GM19328 (cell line): ENCODE measurements around the gene BOLA3.
"Not testable (repeated sequence)": the region's sequence is repeated elsewhere in the genome, so short reads cannot be mapped to it uniquely, and the experiment has no call there.

ENCODE experiments used
- ATAC-seq: cut with Tn5 transposase; IDR thresholded peaks from one replicate; pipeline ENCODE4 v1.9.1; 2021; ENCODE audit warnings: mild to moderate bottlenecking, moderate library complexity; ENCODE audit not compliant: unreplicated experiment

The BOLA3 gene

GRCh38 chr2:74149570-74150319, 2.0 kb upstream of the BOLA3 start:
- no peak for ATAC-seq

- ATAC-seq = no peak
Observed at GRCh38 chr2:74149247-74149525, 1.5 kb upstream of the BOLA3 start.

GRCh38 chr2:74148457-74149246, 940 bp upstream of the BOLA3 start:
- no peak for ATAC-seq

- peak; percentile 15 for ATAC-seq
Observed at GRCh38 chr2:74146929-74147726, 584 bp downstream of the BOLA3 start.

DNA sequence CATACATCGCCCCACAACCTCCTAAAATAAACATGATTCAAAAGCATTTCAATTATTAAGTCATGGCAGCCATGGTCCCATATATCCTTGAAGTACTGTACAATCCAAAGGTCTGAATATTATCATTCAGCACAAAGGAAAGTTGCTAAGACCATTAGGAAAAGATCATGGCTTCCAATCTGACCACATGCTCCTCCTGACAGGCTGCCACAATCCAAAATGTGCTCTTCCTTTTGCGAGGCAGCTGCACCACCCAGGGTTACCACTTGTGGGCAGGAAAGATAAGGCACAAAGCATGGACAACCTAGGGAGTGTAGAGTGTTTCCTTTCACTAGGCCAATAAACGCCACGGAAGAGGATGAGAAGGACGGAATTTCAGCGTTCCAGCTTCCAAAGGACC, 5.4 kb downstream of the BOLA3 start:
- ATAC-seq = no peak

DNA sequence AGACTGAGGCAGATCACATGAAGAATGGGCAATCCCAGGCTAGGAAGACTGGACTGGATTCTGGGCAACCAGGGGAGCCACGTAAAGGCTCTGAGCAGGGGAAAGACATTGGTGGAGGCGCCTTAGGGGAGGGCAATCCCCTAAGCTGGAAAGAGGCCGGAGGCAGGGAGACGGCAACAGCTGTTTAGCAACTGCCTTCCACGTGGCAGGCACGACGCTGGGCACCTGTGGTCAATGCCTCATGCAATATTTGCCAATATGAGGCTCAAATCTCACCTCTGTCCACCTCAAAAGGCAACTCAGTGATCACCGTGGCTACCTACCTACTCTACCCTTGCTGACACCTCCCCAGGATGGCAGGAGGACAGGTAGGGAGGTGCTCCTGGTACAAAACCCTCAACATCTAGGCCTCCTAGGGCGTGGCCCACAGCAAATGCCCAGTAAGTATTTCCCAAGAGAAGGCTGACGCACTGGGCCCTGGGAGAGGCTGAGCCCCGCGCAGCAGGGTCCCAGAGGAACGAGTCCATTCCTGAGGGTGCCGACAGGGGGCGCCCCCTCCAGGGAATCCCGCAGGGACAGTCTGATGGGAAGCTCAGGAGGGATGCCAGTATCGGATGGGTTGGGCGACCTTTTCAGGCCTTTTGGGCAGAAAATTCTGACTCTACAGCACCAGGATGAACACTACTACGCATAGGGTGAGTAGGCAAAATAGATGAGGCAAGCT, 8.9 kb downstream of the BOLA3 start:
- ATAC-seq = no peak

DNA sequence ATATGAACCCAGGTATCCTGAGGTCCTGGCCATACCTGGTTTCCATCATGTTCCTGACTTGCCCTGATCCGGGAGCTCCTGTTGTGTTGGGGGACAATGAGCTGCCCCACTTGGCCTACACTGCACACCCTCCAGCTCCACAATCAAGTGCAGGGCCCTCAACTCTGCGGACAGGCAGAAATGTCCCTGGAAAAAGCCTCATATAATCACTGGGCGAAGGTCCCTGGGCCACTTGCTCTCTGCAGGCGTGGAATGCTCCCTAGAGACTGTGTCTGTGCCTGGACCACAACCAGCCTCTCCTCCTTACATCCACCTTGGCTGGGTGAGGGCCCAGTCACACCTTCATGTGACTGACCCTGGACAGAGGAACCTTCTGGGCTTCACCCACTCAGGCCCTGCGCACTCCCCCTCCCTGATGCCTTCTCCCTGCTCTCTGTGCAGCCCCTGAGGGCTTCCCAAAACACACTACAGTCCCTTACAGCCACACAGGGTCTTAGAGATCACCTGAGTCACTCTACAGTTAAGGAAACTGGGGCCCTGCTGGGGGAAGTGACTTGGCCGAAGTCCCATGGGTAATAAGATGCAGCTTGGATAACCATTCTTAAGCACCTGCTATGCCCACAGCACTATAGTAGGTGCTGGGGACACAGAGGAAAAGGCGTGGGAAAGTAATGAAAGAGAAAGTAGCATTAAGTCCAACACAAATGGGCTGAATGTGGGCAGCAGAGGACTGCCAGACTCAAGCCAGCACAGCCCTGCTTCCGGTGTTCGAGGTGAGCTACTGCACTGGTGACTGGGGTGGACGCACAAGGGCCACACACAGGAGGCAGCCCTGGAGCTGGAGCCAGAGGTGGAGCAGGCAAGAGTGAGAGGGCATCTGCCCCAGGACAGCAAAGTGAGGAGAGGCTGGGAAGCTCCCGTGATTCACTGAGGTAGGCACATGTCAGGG, 9.8 kb downstream of the BOLA3 start:
- ATAC-seq = no peak

DNA sequence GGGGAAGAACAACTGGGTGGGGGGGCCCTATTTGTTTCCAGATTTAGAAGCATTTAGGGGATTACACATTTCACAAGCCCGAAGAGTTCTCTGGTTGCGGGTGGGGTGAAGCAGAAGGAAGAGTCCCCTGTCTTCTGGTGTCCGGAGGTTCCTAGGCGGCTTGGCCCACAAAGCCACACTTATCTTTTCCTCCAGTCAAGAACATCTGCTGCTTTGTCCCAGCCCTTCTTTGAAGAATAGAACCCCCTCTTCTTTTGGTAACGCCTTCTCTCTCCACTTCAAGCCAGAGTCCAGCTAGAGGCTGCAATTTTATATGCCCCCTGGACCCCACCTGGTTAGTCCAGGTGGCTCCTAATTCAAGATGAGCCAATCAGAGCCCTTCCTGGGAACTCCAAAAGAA, 15.8 kb downstream of the BOLA3 start:
- ATAC-seq = no peak

DNA sequence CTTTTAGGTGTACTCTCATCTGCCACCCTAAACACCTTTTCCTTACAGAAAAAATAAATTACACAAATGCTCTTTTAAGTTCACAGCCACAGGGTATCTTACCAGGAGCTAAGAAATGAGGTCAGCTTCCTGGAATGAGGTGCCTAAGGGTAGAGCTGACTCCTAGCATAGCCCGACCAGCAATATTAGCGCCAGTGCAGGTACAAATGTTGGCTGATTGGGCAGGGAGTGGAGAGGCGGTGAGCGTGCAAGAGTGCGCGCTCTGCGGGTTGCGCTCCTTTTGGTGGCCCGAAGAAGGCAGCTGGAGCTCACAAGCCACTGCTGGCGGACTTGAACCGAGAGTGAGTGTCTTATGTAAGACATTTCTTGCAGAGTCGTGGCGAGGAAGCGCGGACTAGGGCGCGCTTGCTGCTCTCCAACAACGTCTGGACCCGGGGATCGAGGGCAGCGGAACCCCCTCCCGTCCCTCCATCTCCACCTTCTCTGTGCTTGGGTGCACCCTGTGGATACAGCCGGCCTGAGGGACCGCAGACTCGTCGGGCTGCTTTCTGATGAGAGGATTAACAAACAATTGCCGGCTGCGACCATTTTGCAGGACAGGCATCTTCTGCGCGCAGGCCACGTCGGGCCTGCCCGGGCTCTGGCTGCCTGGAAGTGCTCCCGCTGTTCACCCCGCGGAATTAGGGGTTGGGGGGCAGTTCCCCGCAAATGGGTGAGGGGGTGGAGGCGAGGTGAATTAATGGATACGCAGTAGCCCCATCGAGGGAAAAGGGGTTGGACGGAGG, 17.3 kb downstream of the BOLA3 start:
- ATAC-seq = no peak

DNA sequence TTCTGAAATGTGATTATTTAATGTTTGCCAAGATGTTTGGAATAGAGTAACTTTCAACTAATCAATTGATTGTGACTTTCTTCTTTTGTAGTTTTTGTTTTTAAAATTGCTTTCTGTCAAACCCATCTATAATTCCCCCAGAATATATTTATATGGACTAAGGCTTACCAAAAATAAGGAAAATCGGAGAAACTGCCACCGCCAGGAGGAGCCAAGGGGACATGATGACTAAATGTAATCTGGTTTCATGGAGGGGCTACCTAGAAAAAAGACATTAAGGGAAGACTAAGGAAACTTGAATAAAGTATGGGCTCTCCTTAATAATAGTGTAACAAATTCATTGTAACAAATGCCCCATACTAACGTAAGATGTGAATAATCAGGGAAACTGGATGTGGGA, 19.5 kb downstream of the BOLA3 start:
- ATAC-seq = no peak

GRCh38 chr2:74123955-74124354, 23.8 kb downstream of the BOLA3 start:
- ATAC-seq = not testable (repeated sequence)

DNA sequence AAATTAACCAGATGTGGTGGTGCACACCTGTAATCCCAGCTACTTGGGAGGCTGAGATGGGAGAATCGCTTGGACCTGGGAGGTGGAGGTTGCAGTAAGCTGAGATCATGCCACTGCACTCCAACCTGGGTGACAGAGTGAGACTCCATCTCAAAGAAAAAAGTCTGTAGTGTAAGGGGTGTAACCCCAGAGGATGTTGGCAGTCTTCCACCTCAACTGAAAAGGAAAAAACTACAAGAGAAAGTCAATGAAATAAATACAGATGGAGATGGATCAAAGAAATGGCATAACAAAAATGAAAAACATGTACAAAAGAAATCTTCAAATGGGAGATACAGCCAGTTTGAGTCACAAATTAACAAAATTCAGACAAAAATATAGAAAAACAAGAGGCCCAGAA, 25.9 kb downstream of the BOLA3 start:
- ATAC-seq = not testable (repeated sequence)

DNA sequence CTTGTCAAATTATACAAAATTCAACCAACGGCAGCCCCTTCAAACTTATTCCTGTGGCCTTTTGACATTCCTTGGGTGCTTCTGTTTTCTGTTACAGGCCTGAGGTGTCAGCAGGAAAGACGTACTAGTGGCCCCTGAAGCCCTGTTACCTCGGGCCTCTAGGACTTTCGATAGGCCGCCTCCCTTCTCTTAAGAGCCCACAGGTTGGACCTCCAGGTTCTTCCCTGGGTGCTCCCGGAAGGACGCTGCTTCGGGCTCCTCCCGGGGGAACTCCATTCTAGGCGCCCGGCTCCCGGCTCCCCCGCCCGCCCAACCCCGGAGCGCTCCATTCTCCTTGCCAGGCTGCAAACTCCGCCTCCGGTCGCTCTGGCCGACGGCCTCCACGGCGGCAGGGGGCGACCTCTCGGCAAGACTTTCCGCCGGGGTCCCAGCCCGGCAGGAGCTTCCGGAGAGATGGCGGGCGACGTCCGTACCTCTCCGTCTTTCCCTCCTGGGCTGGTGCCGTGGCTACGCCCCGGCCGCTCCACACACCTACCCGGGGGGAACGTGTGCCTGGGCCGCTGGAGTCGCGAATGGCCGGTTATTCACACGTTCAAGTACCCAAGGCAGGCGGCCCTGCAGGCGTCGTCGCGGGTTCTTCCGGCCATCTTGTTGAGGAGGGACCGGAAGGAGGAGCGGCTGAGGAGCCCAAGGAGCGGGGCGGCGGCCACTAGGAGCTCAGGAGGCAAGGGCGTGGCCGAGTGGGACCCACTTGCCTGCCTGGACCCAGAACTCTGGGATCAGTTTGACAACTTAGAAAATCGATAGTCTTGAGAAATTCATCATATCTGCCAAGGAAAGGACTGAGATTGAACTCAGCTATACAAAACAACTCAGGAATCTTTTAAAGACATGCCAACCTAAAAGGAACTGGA, 27.5 kb downstream of the BOLA3 start:
- ATAC-seq = peak; percentile 90

- ATAC-seq = no peak
Observed at GRCh38 chr2:74119339-74119738, 28.4 kb downstream of the BOLA3 start.

GRCh38 chr2:74111380-74111779, 36.3 kb downstream of the BOLA3 start:
- no peak for ATAC-seq

DNA sequence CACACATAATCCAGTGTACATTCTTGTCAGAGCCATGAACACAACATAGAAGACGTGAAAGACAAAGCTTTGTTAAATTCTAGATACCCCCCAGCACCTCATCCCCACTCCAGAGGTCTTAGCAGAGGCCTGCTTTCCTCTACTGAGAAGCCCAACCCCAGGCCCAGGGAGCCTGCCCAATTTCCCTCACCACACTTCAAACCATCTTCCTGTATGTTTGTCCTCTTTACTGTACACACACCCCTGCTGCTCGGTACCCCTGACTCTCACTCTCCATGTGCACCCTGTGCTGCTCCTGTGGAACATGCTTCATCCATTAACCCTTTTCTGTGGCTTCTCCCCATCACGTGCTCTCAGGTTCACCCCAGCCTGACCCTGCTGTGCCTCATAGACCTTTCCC, 37.2 kb downstream of the BOLA3 start:
- no peak for ATAC-seq

- ATAC-seq = no peak
Observed at GRCh38 chr2:74109551-74109950, 38.2 kb downstream of the BOLA3 start.

- no peak for ATAC-seq
Observed at GRCh38 chr2:74107071-74107470, 40.6 kb downstream of the BOLA3 start.
